ENCODE data around the gene QRICH2.

DNA sequence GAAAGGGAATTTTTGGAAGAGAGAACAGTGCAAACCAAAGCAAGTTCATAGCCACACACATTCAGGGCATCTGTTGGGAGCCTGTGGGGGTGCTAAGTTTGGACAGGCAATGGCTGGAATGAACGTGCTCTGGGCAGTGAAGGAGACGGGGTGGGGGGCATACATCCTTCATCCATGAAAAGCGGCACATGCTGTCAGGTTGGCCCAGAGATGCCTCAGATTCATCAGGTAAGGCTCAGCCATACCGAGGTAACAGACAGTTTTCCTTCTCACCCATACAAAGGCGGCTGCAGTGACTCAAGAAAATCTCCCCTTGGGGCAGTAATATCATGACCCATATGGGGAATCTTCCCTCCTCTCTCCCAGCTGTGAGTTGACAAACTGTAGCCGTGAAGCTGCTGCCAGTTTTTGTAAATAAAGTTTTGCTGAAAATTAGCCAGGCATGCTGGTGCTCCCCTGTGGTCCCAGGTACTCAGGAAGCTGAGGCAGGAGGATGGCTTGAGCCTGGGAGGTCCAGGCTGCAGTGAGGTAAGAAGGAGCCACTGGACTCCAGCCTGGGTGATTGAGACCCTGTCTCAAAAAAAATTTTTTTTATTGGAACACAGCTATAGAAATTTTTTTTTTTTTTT is 52.2 kb downstream of the QRICH2 start:
- TF ChIP-seq POLR2AphosphoS5 (IDR thresholded peaks at IDR 0.05) = no peak
- TF ChIP-seq, protein P1, sequence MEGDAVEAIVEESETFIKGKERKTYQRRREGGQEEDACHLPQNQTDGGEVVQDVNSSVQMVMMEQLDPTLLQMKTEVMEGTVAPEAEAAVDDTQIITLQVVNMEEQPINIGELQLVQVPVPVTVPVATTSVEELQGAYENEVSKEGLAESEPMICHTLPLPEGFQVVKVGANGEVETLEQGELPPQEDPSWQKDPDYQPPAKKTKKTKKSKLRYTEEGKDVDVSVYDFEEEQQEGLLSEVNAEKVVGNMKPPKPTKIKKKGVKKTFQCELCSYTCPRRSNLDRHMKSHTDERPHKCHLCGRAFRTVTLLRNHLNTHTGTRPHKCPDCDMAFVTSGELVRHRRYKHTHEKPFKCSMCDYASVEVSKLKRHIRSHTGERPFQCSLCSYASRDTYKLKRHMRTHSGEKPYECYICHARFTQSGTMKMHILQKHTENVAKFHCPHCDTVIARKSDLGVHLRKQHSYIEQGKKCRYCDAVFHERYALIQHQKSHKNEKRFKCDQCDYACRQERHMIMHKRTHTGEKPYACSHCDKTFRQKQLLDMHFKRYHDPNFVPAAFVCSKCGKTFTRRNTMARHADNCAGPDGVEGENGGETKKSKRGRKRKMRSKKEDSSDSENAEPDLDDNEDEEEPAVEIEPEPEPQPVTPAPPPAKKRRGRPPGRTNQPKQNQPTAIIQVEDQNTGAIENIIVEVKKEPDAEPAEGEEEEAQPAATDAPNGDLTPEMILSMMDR (IDR thresholded peaks at IDR 0.05 in 8 of 11, conservative IDR thresholded peaks at IDR 0.05 in 3 of 11) = no peak

Data from spleen (tissue), 7 donors.